Activated CD8-positive, alpha-beta T cell treated with anti-CD3 and anti-CD28 coated beads for 36 hours (primary cell): ENCODE data around the gene MAN1A2. TPM values are rescaled to one million over a fixed set of nuclear protein-coding genes. Genes with fewer than 3 reads are reported as not detected.
A peak's percentile ranks its signal among the peaks of the same experiment; 100 is the strongest.

Source experiments
- ATAC-seq: fragments of 200-7000 bp; cut with Tn5 transposase; one replicate; pipeline ENCODE4 v1.10.0; 2021; ENCODE audit warnings: mild to moderate bottlenecking, moderate library complexity
- CTCF ChIA-PET: fragments of 350-600 bp; sonication (Branson Sonifier 250); formaldehyde crosslinking; loops from one replicate; lab custom pipeline; 2021; ENCODE audit warnings: antibody characterized with exemption; lab: Charles Lee
- POLR2A ChIA-PET: fragments of 350-600 bp; sonication (Branson Sonifier 250); formaldehyde crosslinking; loops from one replicate; lab custom pipeline; 2021; ENCODE audit warnings: antibody characterized with exemption; lab: Charles Lee
- DNase-seq: peaks from one replicate; pipeline ENCODE4 v3.0.0-alpha.2; 2020
- H3K27ac Mint-ChIP-seq: one replicate; pipeline ENCODE4 v1.8.0; 2021; ENCODE audit warnings: mild to moderate bottlenecking, mixed read lengths
- H3K27me3 Mint-ChIP-seq: one replicate; pipeline ENCODE4 v1.8.0; 2021; ENCODE audit warnings: mixed read lengths
- H3K36me3 Mint-ChIP-seq: one replicate; pipeline ENCODE4 v1.8.0; 2021; ENCODE audit warnings: low read depth, mixed read lengths
- H3K4me1 Mint-ChIP-seq: one replicate; pipeline ENCODE4 v1.8.0; 2021; ENCODE audit warnings: low read depth, mixed read lengths
- H3K4me3 Mint-ChIP-seq: one replicate; pipeline ENCODE4 v1.8.0; 2021; ENCODE audit warnings: mild to moderate bottlenecking, moderate library complexity, mixed read lengths
- H3K9me3 Mint-ChIP-seq: one replicate; pipeline ENCODE4 v1.8.0; 2021; ENCODE audit warnings: mixed read lengths
- intact Hi-C: fragments of 100-400 bp; cut with micrococcal nuclease; formaldehyde crosslinking; loops from one replicate; pipeline ENCODE4 v1.10.0; 2022
- total RNA-seq, 2 experiments: library from RNA; stranded (reverse); gene quantifications; one replicate each; pipeline ENCODE4 v1.2.3, GENCODE V29; 2021
- TF ChIP-seq, protein P1 (sequence below): fragments of 200-600 bp; IDR thresholded peaks from one replicate; pipeline ENCODE4 v1.8.0; 2022; ENCODE audit warnings: antibody characterized with exemption, mild to moderate bottlenecking

MAN1A2 gene
- total RNA-seq, 2 experiments from 2014 or later, result 18.3 to 21.1 TPM

DNA sequence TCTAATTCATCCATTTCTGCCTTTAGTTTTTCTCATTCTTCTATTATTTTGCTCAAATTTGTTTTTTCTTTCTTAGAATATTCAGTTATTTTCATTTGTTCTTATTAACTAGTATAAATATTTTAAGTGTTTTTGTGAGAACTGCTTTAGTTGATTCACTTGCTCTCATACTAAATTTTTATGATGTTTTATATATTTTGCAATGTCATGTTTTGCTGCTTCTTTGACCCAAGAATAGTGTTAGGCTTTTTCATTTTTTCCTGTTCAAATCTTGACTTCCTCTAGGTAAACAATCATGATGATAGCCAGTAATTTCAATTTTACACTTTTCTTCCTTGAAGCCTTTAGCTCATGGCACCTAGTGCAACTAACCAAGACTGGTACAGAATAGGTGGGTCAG, 45.2 kb downstream of the MAN1A2 start:
- Mint-ChIP-seq H3K4me1 (peaks cover 25% of the 10 kb centered on the region), H3K27ac (no peak overlapping the region), H3K4me3 (no peak overlapping the region), H3K27me3 (no peaks in the 10 kb centered on the region), H3K36me3 (peaks cover 38% of the 10 kb centered on the region), H3K9me3 (peaks cover 1% of the 10 kb centered on the region)
- no peak for ATAC-seq
- intact Hi-C loops, result no loop called here
- no peak for DNase-seq
- TF ChIP-seq, protein P1, sequence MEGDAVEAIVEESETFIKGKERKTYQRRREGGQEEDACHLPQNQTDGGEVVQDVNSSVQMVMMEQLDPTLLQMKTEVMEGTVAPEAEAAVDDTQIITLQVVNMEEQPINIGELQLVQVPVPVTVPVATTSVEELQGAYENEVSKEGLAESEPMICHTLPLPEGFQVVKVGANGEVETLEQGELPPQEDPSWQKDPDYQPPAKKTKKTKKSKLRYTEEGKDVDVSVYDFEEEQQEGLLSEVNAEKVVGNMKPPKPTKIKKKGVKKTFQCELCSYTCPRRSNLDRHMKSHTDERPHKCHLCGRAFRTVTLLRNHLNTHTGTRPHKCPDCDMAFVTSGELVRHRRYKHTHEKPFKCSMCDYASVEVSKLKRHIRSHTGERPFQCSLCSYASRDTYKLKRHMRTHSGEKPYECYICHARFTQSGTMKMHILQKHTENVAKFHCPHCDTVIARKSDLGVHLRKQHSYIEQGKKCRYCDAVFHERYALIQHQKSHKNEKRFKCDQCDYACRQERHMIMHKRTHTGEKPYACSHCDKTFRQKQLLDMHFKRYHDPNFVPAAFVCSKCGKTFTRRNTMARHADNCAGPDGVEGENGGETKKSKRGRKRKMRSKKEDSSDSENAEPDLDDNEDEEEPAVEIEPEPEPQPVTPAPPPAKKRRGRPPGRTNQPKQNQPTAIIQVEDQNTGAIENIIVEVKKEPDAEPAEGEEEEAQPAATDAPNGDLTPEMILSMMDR, result no peak
- POLR2A ChIA-PET, result interaction anchor here (0.6 kb wide), 1 partner anchor 1723 kb away, joined by 3 read pairs; no protein-coding TSS in a partner anchor
- CTCF ChIA-PET, result interaction anchor here (1.0 kb wide), 1 partner anchor 346 kb away, joined by 3 read pairs; no protein-coding TSS in a partner anchor

GRCh38 chr1:117413412-117413811, 46.2 kb downstream of the MAN1A2 start:
- ATAC-seq, result no peak
- Mint-ChIP-seq H3K4me1 (peaks cover 25% of the 10 kb centered on the region), H3K27ac (peak overlapping the region; percentile 22), H3K9me3 (peaks cover 1% of the 10 kb centered on the region), H3K4me3 (no peak overlapping the region), H3K27me3 (no peaks in the 10 kb centered on the region), H3K36me3 (peaks cover 35% of the 10 kb centered on the region)
- TF ChIP-seq, protein P1, result no peak
- POLR2A ChIA-PET, result interaction anchor here (0.6 kb wide), 1 partner anchor 1722 kb away, joined by 3 read pairs; no protein-coding TSS in a partner anchor
- no peak for DNase-seq
- intact Hi-C loops, result no loop called here
- CTCF ChIA-PET, result interaction anchor here (1.0 kb wide), 1 partner anchor 345 kb away, joined by 3 read pairs; no protein-coding TSS in a partner anchor

- H3K9me3 Mint-ChIP-seq, result peaks cover 1% of the 10 kb centered on the region
- ChIA-PET POLR2A (no interaction called here), CTCF (no interaction called here)
- TF ChIP-seq, protein P1, result no peak
- ATAC-seq, result no peak
- H3K36me3 Mint-ChIP-seq, result peaks cover 30% of the 10 kb centered on the region
- H3K4me3 Mint-ChIP-seq, result no peak overlapping the region
- no peaks in the 10 kb centered on the region for H3K27me3 Mint-ChIP-seq
- peaks cover 26% of the 10 kb centered on the region for H3K4me1 Mint-ChIP-seq
- no peak for DNase-seq
- intact Hi-C loops, result no loop called here
- H3K27ac Mint-ChIP-seq, result no peak overlapping the region
Observed at GRCh38 chr1:117414943-117415342, 47.7 kb downstream of the MAN1A2 start.

DNA sequence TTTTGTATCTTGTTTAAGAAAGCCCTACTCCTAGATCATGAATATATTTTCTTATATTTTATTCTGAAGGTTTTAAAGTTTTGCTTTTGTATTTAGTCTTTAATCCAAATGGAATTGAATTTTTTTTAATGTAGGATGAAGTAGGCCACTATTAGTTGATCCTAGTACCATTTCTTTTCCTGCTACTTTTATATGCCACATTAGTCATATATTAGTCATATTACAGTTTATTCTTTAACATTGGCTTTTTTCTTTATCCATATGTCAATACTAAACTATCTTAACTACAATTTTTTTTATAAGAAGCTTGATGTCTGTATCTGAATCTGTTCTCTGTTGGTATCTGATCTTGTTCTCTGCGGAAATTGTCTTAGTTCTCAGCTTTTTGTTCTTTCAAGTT, 48.8 kb downstream of the MAN1A2 start:
- CTCF ChIA-PET, result no interaction called here
- TF ChIP-seq, protein P1, result no peak
- POLR2A ChIA-PET, result no interaction called here
- intact Hi-C loops, result no loop called here
- no peaks in the 10 kb centered on the region for H3K27me3 Mint-ChIP-seq
- no peak overlapping the region for H3K4me3 Mint-ChIP-seq
- H3K9me3 Mint-ChIP-seq, result peaks cover 1% of the 10 kb centered on the region
- H3K27ac Mint-ChIP-seq, result no peak overlapping the region
- peaks cover 32% of the 10 kb centered on the region for H3K4me1 Mint-ChIP-seq
- ATAC-seq (no peak), DNase-seq (no peak)
- peaks cover 38% of the 10 kb centered on the region for H3K36me3 Mint-ChIP-seq

DNA sequence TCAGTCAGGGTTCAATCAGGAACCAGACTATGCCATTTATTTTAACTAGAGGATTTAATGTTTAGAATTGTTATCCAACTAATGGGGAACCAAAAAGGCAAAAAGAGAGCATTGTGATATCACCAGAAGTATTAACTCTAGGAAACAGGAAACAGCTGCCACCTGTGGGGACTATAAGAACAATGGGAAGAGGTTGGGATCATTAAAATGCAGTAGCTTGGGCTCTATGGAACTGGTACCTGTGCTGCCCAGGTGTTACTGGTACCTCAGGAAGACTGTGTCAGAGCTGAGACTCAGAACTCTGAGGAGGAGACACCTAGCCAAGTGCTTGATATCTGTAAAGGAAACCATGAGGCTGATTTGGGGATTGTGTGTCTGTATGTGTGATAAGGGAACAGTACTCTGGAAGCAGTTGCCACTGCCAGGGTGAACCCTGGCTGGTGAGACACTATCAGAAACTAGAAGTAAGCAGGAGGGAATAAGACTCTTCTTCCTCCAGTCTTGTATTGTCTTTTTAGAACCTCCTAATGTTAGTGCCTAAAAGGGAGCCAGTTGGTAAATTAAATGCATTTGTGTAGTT, 49.4 kb downstream of the MAN1A2 start:
- TF ChIP-seq, protein P1, result no peak
- Mint-ChIP-seq H3K27ac (no peak overlapping the region), H3K4me1 (peaks cover 33% of the 10 kb centered on the region), H3K27me3 (no peaks in the 10 kb centered on the region), H3K9me3 (peaks cover 1% of the 10 kb centered on the region), H3K4me3 (no peak overlapping the region), H3K36me3 (peaks cover 39% of the 10 kb centered on the region)
- intact Hi-C loops, result no loop called here
- no peak for DNase-seq
- ChIA-PET CTCF (no interaction called here), POLR2A (interaction anchor here (0.5 kb wide), 1 partner anchor 1004 kb away, joined by 5 read pairs; no protein-coding TSS in a partner anchor)
- no peak for ATAC-seq
